DMS 273 (cell line): ENCODE measurements around the gene HEATR5B.
"Not testable (repeated sequence)": the region's sequence is repeated elsewhere in the genome, so short reads cannot be mapped to it uniquely, and the experiment has no call there.

Experiments used
- DNase-seq: peaks from one replicate; lab custom pipeline; 2025; ENCODE audit not compliant: unreplicated experiment; lab: John Stamatoyannopoulos, UW

The HEATR5B gene

DNA sequence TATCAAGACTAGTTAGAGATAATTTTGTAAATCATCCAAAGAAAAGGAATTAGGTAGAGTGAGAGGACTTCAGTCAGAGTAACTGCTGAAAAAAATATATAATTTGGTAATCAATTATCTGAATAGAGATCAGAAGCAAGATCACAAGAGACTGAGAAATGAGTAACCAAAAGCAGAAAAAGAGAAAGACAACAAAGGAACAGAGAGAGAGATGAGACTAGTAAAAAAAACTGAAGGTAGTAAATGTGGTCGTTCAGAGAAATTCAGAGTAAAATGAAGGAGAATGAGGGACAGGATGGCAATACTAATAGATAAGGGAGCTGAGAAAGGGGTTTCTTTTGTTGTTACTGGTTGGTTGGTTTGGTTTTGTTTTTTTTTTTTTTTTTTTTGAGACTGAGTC, 134.3 kb downstream of the HEATR5B start:
- DNase-seq: no peak

DNA sequence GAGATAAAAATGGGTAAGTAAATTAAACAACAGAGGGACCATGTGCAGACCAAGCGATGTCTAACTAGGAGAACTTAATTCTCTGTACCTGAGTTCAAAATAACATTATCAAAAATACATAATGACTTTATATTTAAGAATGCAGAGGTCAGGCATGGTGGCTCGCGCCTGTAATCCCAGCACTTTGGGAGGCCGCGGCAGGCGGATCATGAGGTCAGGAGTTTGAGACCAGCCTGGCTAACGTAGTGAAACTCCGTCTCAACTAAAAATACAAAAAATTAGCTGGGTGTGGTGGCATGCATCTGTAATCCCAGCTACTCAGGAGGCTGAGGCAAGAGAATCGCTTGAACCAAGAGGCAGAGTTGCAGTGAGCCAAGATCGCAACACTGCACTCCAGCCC, 138.9 kb downstream of the HEATR5B start:
- DNase-seq: not testable (repeated sequence)

DNA sequence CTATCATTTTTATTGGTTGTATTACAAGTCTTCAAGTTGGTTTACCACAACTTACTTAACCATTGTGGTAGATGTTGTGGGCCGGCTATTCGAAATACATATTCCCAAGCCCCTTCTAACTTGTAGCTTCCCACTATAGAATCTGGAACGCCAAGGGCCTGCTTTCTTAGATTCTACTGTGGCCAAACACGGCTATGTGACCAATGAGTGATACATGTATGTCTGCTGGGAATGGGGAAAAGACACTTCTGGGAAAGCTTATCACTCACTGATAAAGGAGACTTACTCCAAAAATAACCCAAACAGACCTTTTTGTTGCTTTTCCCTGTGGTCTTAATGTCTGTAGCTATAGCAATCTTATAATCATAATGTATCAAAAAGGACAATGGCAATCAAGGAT, 142.3 kb downstream of the HEATR5B start:
- no peak for DNase-seq

DNA sequence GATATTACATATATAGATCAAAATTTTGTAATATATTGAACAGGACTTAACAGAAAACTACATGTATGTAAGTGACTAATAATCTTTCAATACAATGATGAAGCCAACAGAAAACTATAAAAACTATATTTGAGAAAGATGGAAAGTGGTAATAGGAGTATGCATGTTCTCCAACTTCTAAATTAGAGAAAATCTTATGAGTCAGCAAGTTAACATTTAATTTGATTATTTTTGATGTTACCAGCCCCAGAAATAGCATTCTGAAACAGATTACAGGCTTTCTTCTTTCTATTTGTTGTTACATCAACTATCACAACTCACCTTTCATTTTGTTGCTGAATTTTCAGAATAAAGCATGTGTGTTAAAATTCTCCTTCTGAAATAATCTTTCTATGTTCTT, 147.6 kb downstream of the HEATR5B start:
- DNase-seq: not testable (repeated sequence)

DNA sequence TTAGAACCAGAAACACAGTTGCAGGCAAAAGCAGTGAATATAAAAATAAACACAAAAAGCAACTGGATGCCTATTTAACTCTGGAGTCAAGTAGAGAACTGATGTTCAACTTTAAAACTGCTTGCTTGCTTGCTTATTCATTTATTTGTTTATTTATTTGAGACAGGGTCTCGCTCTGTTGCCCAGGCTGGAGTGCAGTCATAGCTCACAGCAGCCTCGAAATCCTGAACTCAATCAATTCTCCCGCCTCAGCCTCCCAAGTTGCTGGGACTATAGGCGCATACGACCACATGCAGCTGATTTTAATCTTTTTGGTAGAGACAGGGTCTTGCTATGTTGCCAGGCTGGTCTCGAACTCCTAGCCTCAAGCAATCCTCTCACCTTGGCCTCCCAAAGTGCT, 152.5 kb downstream of the HEATR5B start:
- DNase-seq: not testable (repeated sequence)
